SH-SY5Y (cell line): ENCODE measurements around the gene SERTAD2.

Experiments used
- GATA2 ChIP-seq: IDR thresholded peaks from 2 replicates; pipeline ENCODE4 v1.6.1; 2011; ENCODE audit warnings: mild to moderate bottlenecking, low read depth, low read length
- GATA3 ChIP-seq: IDR thresholded peaks from 2 replicates; pipeline ENCODE4 v1.6.1; 2011; ENCODE audit warnings: low read depth, mild to moderate bottlenecking, low read length, moderate library complexity

- TF ChIP-seq GATA2 (no peak), GATA3 (no peak)
Measured at GRCh38 chr2:64658269-64658668, 4.6 kb upstream of the SERTAD2 start.
